HG02588 (cell line): ENCODE data around the gene HAVCR1.
A peak's percentile ranks its signal among the peaks of the same experiment; 100 is the strongest.
"Not testable (repeated sequence)": the region's sequence is repeated elsewhere in the genome, so short reads cannot be mapped to it uniquely, and the experiment has no call there.

Experiments used
- ATAC-seq: cut with Tn5 transposase; IDR thresholded peaks from one replicate; pipeline ENCODE4 v1.9.1; 2021; ENCODE audit warnings: mild to moderate bottlenecking, moderate library complexity; ENCODE audit not compliant: unreplicated experiment

Gene HAVCR1

GRCh38 chr5:157050050-157050449 lies 8.9 kb downstream of the HAVCR1 start:
- no peak for ATAC-seq

DNA sequence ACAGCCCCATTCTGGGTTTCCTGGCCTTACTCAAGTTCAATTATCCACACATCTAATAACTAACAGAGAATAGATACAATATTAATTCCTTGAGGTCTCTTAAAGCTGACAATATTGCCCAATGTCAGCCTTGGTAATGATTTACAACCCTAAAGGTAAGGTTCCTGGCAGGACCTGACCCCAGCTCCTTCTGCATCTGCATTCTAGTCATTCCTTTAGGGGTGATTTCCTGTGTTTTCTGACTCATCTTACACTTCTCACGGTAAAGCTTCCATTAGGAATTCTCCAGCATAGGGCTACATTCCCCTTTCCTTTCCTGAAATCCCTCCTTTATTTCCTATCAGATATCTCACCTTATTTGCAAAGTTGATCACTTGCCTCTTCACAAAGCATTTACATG lies 9.3 kb downstream of the HAVCR1 start:
- no peak for ATAC-seq

- ATAC-seq, result peak; percentile 68
Measured at GRCh38 chr5:157047898-157048297, 11.0 kb downstream of the HAVCR1 start.

- not testable (repeated sequence) for ATAC-seq
Measured at GRCh38 chr5:157047016-157047415, 11.9 kb downstream of the HAVCR1 start.

DNA sequence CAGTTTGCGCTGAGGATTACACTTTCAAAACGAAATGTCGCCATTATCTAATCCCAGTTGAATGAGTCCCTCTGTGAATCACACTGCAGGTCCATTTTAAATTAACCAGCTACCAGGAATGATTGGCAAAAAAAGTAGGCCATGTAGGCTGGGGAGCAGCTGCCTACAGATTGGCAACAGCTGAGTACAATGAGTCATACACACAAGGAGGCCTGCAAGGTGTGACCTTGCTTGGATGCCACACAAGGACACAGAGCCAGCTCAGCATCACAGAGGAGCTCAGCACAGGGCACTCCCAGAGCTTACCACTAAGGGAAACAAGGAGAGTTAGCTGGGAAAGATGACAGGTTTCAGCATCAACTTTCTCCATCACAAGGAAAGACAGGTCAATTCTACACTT lies 12.9 kb downstream of the HAVCR1 start:
- ATAC-seq, result no peak

- no peak for ATAC-seq
Measured at GRCh38 chr5:157045601-157046000, 13.3 kb downstream of the HAVCR1 start.

- ATAC-seq, result no peak
Measured at GRCh38 chr5:157038568-157039187, 20.2 kb downstream of the HAVCR1 start.

- not testable (repeated sequence) for ATAC-seq
Measured at GRCh38 chr5:157034106-157035072, 24.5 kb downstream of the HAVCR1 start.

GRCh38 chr5:157033071-157033583 lies 25.8 kb downstream of the HAVCR1 start:
- ATAC-seq, result no peak

DNA sequence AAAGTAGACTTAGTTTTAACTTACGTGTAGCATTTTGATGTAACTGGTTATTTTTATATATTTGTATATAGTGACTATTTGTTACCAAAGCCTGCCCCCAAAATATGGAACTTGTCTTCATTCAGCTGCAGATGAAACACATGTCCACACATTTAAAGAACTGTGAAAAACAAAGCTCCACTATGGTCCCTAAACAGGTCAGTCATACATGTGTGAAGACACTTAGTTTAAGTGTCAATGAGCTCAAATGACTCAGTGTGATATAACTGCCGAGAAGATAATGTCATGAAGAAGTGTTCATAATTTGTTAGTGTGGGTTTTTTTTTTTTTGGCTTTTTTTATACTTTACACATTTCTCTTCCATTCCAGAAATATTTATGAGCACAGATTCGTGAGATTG lies 28.2 kb downstream of the HAVCR1 start:
- no peak for ATAC-seq

GRCh38 chr5:157029457-157029856 lies 29.5 kb downstream of the HAVCR1 start:
- no peak for ATAC-seq

GRCh38 chr5:157027663-157028062 lies 31.3 kb downstream of the HAVCR1 start:
- ATAC-seq, result peak; percentile 92

DNA sequence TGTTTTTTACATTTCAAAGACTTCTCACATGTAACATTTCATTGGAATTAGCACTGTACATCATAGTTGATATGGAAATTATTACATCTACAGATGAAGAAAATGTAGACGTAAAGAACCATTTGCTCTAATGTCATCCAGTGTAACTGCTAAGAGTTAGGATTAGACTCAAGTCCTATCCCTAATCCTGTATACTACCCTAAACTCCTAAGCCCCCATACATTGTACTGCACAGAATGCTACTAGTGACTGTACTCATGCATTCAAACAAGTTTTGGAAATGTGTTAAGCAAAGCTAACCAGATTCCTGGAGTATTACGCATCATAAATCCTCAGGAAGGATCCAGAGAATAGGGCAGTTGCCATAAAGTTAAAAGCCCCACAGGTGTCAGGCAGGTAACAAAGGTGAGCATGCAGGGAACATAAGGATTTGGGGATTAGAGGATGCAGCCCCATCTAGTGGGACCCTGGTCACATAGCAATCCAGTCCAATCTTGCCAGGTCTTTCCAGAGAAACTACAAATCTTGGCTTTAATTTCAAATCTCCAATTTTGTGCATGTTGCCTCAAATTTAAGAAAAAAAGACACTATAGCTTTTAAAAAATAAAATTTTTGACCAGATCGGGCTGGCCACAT lies 32.0 kb downstream of the HAVCR1 start:
- ATAC-seq, result no peak

DNA sequence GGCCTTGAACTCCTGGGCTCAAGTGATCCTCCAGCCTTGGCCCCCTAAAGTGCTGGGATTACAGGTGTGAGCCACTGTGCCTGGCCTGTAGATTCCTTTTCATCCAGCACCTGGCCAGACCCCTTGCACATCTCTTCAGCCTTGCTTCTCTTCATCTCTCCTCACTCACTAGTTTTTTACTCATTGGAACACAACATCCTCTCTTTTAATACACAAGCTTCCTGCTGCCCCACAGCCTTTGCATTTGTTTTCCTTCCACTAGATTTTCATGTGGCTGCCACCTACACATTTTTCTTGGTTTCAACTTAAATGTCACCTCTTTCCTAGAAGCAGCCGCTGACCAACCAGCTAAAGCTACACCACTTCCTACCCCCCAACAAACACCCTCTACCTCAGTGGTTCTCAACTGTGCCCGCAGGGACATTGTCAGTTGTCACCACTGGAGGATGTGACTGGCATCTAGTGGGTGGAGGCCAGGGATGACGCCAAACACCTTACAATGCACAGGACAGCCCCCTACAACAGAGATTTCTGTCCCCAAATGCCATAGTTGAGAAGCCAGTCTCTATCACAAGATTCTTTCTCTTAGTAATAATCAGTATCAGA lies 33.7 kb downstream of the HAVCR1 start:
- no peak for ATAC-seq

GRCh38 chr5:157024208-157024959 lies 34.5 kb downstream of the HAVCR1 start:
- no peak for ATAC-seq

GRCh38 chr5:157022024-157022423 lies 36.9 kb downstream of the HAVCR1 start:
- no peak for ATAC-seq

DNA sequence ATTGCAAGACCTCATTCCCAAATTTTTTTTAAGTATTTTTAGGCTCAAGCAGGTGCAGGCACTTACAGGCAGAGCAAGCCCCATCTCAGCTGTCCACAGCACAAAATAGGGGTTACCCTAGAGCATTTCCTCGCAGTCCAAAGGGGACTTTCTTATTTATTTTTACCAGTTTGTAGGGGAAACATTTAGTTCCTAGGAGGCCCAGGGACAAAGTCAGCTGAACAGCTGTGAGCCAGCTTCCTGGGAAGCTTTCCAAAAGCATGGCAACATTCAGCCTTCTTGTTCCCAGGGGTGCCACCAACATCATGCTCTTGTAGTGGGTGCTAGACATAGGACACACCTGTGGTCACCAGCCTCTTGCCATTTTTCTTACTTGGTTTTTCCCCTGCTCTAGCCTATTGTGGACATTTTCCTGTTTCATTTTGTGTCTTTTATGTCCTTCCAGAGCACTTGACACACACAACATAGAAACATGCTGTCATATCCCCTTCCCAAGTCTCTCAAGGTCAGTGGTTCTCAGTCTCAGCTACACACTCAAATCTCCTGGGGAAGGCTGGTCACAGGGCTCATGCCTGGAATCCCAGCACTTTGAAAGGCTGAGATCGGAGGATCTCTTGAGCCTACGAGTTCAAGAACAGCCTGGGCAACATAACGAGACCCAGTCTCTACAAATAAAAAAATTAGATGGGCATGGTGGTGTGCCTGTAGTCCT lies 38.2 kb downstream of the HAVCR1 start:
- no peak for ATAC-seq

DNA sequence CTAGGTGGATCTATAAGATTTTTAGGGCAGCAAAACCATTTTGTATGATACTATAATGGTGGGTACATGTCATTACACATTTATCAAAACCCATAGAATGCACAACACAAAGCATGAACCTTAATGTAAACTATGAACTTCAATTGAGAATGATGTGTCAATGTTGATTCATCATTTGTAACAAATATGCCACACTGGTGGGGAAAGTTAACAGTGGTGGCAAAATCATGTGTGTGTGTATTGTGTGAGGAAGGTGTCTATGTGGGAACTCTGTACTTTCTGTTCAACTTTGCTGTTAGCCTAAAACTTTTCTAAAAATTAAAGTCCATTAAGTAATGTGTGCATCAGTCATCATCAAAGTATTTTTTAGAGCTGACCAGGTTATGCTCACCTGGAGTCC lies 38.9 kb downstream of the HAVCR1 start:
- ATAC-seq, result no peak

DNA sequence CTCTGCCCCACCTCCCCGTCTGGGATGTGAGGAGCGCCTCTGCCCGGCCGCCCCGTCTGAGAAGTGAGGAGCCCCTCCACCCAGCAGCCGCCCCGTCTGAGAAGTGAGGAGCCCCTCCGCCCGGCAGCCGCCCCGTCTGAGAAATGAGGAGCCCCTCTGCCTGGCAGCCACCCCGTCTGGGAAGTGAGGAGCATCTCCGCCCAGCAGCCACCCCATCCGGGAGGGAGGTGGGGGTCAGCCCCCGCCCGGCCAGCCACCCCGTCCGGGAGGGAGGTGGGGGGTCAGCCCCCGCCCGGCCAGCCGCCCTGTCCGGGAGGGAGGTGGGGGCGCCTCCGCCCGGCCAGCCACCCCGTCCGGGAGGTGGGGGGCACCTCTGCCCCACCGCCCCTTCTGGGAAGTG lies 44.8 kb downstream of the HAVCR1 start:
- ATAC-seq, result not testable (repeated sequence)

DNA sequence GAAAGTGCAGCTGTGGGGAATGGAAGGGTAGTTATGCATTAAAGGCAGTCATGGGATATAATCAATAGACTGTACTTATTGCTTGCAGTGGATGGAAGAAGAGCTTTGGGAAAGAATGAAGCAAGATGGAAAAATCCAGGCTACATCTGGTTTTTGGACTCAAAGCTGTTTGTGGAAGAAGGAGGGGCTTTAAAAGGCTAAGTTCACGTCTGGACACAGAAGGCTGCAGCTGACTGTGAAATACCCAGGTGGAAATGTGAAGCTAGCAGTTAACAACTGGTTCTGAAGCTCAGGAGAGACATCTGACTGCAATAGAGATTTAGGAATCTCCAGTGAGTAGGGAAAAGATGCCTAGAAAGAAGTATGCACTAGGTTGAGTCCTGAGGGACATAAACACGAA lies 52.7 kb downstream of the HAVCR1 start:
- ATAC-seq, result no peak
